Activated CD8-positive, alpha-beta T cell treated with anti-CD3 and anti-CD28 coated beads, Interleukin-2, amount 10 ng/mL, durations not matched to agents 7 days and 5 days (primary cell): ENCODE data around the gene ATP2B3. TPM values are rescaled to one million over a fixed set of nuclear protein-coding genes. Genes with fewer than 3 reads are reported as not detected.

ENCODE experiments used
- ATAC-seq: fragments of 150-1000 bp; cut with Tn5 transposase; one replicate; pipeline ENCODE4 v1.10.0; 2021; ENCODE audit warnings: moderate library complexity
- CTCF ChIA-PET: fragments of 350-600 bp; sonication (Branson Sonifier 250); formaldehyde crosslinking; loops from one replicate; lab custom pipeline; 2021; ENCODE audit warnings: antibody characterized with exemption; lab: Charles Lee
- POLR2A ChIA-PET: fragments of 350-600 bp; sonication (Branson Sonifier 250); formaldehyde crosslinking; loops from one replicate; lab custom pipeline; 2021; ENCODE audit warnings: antibody characterized with exemption; lab: Charles Lee
- DNase-seq: peaks from one replicate; pipeline ENCODE4 v3.0.0-alpha.2; 2020
- H3K27ac Mint-ChIP-seq: one replicate; pipeline ENCODE4 v1.8.0; 2021; ENCODE audit warnings: mild to moderate bottlenecking, mixed read lengths
- H3K27me3 Mint-ChIP-seq: one replicate; pipeline ENCODE4 v1.8.0; 2021; ENCODE audit warnings: low read depth, mixed read lengths
- H3K36me3 Mint-ChIP-seq: one replicate; pipeline ENCODE4 v1.8.0; 2021; ENCODE audit warnings: low read depth, mixed read lengths
- H3K4me1 Mint-ChIP-seq: one replicate; pipeline ENCODE4 v1.8.0; 2021; ENCODE audit warnings: low read depth, mixed read lengths
- H3K4me3 Mint-ChIP-seq: one replicate; pipeline ENCODE4 v1.8.0; 2021; ENCODE audit warnings: mild to moderate bottlenecking, mixed read lengths
- H3K9me3 Mint-ChIP-seq: one replicate; pipeline ENCODE4 v1.8.0; 2022; ENCODE audit warnings: mixed read lengths; ENCODE audit not compliant: insufficient read depth
- total RNA-seq, 2 experiments: library from RNA; stranded (reverse); gene quantifications; one replicate each; pipeline ENCODE4 v1.2.3, GENCODE V29; 2021

Gene ATP2B3
- total RNA-seq, 2 experiments from 2014 or later = not detected

DNA sequence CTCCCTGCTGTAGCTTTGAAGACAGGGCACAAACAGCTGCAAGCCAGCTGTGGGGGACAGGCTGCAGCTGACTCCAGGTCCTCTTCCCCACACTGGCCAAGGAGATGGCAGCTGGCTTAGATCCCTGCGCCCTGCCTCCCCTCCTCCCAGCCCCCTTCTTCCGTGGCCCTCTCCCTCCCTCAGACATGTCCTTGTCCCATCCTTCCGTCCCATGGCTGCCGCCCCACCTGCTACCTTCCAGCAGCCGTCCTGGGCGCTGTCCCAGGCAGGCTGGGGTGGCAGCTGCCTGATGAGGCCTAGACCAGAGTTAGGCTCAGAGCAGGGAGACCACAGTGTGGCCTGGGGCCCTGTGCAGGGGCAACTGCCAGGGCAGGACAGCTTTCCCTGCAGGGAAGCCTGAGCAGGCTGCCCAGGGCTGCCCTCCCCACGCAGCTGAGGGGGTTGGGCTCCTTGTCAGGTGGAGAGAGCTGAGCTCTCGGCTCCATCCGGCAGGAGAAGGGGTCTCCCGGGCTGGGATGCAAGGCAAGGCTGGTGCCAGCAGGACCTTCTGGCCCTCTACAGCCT is 26.0 kb upstream of the ATP2B3 start:
- no peak overlapping the region for H3K4me3 Mint-ChIP-seq
- POLR2A ChIA-PET = no interaction called here

DNA sequence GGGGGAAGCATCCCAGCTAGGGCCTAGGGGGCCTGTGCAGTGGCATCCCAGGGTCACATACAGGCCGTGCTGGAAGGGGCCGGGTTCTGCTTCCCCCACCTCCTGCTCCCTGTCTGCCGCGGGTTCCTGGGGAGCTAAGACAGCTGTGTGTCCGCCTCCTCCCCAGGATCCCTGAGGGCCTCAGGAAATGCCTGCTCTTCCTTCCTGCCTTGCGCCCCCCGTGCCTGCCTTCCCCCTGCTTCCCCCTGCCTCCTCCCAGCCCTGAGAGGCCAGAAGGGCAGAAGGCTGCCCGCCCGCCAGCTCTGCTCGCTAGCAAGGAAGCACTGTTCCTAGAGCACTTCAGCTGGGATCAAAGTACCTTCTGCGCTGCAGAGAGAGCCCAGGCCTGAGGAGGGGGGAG is 25.5 kb upstream of the ATP2B3 start:
- Mint-ChIP-seq H3K4me1 (no peaks in the 10 kb centered on the region), H3K27me3 (peaks cover 3% of the 10 kb centered on the region), H3K36me3 (no peaks in the 10 kb centered on the region), H3K27ac (no peak overlapping the region), H3K9me3 (no peaks in the 10 kb centered on the region), H3K4me3 (no peak overlapping the region)
- CTCF ChIA-PET = interaction anchor here (1.1 to 2.3 kb wide), 3 partner anchors 15 to 31 kb away, joined by 3 to 9 read pairs (median 3); partner anchors contain the start of gene HAUS7
- ATAC-seq = no peak
- no peak for DNase-seq
- POLR2A ChIA-PET = no interaction called here

More for the DNA sequence above, 26.0 kb upstream of the ATP2B3 start:
- no peaks in the 10 kb centered on the region for H3K4me1 Mint-ChIP-seq
- peaks cover 3% of the 10 kb centered on the region for H3K27me3 Mint-ChIP-seq
- no peak overlapping the region for H3K27ac Mint-ChIP-seq
- ATAC-seq (no peak), DNase-seq (no peak)
- CTCF ChIA-PET = interaction anchor here (1.1 to 2.3 kb wide), 3 partner anchors 15 to 30 kb away, joined by 3 to 9 read pairs (median 3); partner anchors contain the start of gene HAUS7
- no peaks in the 10 kb centered on the region for H3K9me3 Mint-ChIP-seq
- H3K36me3 Mint-ChIP-seq = no peaks in the 10 kb centered on the region

- ATAC-seq (no peak), DNase-seq (no peak)
- Mint-ChIP-seq H3K4me1 (no peaks in the 10 kb centered on the region), H3K27me3 (peaks cover 3% of the 10 kb centered on the region), H3K9me3 (no peaks in the 10 kb centered on the region), H3K36me3 (no peaks in the 10 kb centered on the region), H3K4me3 (no peak overlapping the region), H3K27ac (no peak overlapping the region)
- ChIA-PET POLR2A (no interaction called here), CTCF (interaction anchor here (1.2 kb wide), 1 partner anchor 32 kb away, joined by 3 read pairs; no protein-coding TSS in a partner anchor)
Observed at GRCh38 chrX:153492543-153492942, 24.9 kb upstream of the ATP2B3 start.

- Mint-ChIP-seq H3K4me3 (no peak overlapping the region), H3K27ac (no peak overlapping the region), H3K36me3 (no peaks in the 10 kb centered on the region), H3K9me3 (no peaks in the 10 kb centered on the region), H3K4me1 (no peaks in the 10 kb centered on the region), H3K27me3 (peaks cover 3% of the 10 kb centered on the region)
- CTCF ChIA-PET = no interaction called here
- ATAC-seq (no peak), DNase-seq (no peak)
- POLR2A ChIA-PET = no interaction called here
Observed at GRCh38 chrX:153493085-153493484, 24.4 kb upstream of the ATP2B3 start.

GRCh38 chrX:153494061-153494460 is 23.4 kb upstream of the ATP2B3 start:
- Mint-ChIP-seq H3K4me1 (no peaks in the 10 kb centered on the region), H3K27ac (no peak overlapping the region), H3K36me3 (no peaks in the 10 kb centered on the region), H3K4me3 (no peak overlapping the region), H3K9me3 (no peaks in the 10 kb centered on the region), H3K27me3 (peaks cover 3% of the 10 kb centered on the region)
- DNase-seq (no peak), ATAC-seq (no peak)
- POLR2A ChIA-PET = no interaction called here
- CTCF ChIA-PET = no interaction called here

- CTCF ChIA-PET = no interaction called here
- Mint-ChIP-seq H3K27me3 (peaks cover 3% of the 10 kb centered on the region), H3K27ac (no peak within 1 kb of the TSS), H3K9me3 (no peaks in the 10 kb centered on the region), H3K4me1 (no peaks in the 10 kb centered on the region), H3K4me3 (no peak within 1 kb of the TSS), H3K36me3 (no peaks in the 10 kb centered on the region)
- ATAC-seq (no peak), DNase-seq (no peak)
- POLR2A ChIA-PET = no interaction called here
Observed at GRCh38 chrX:153494541-153495361, 22.7 kb upstream of the ATP2B3 start, which contains the start of gene BGN. Gene BGN, plus strand, starts transcription at chrX:153494980. Its CDS starts 9,652 bp downstream, at chrX:153504632.

- H3K9me3 Mint-ChIP-seq = no peaks in the 10 kb centered on the region
- ChIA-PET CTCF (no interaction called here), POLR2A (no interaction called here)
- ATAC-seq (no peak), DNase-seq (no peak)
- no peaks in the 10 kb centered on the region for H3K36me3 Mint-ChIP-seq
- H3K4me3 Mint-ChIP-seq = no peak overlapping the region
- H3K27ac Mint-ChIP-seq = no peak overlapping the region
- H3K4me1 Mint-ChIP-seq = no peaks in the 10 kb centered on the region
- peaks cover 3% of the 10 kb centered on the region for H3K27me3 Mint-ChIP-seq
Observed at GRCh38 chrX:153495362-153495751, 22.1 kb upstream of the ATP2B3 start.

DNA sequence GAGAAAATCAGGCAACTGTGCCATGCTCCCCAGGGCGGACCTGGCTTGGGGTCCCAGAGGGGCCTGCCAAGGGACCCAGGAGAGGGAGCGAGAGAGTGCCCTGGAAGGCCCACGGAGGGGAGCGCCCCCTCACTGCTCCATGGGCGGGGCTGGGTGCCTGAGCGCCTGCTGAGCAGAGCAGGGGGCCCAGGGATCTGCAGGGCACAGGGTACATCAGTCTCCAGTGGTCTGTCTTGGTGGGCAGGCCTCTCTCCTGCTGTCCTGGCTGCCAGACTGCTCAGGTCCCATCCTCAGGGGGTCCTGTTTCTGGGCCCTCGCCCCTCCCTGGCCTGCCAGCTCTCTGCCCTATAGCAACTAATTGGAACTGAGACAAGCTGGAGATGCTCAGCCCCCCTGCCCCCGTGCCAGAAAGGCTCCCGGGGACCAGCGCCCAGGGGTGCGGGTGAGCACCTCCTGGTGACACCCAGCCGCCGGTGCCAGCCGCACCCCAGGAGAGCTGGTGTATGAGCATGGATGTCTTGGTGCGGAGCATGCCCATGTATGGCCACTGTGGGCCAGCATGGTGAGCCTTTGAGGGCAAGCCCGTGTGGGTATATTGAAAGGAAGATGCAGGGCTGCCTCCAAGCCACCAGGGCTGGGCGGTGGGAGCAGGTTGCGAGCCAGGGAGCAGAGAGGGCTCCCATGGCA is 21.4 kb upstream of the ATP2B3 start:
- ChIA-PET POLR2A (no interaction called here), CTCF (no interaction called here)
- Mint-ChIP-seq H3K4me1 (no peaks in the 10 kb centered on the region), H3K4me3 (no peak overlapping the region), H3K36me3 (no peaks in the 10 kb centered on the region), H3K27ac (no peak overlapping the region), H3K9me3 (no peaks in the 10 kb centered on the region), H3K27me3 (peaks cover 3% of the 10 kb centered on the region)
- no peak for ATAC-seq
- DNase-seq = no peak

GRCh38 chrX:153496590-153496959 is 20.9 kb upstream of the ATP2B3 start:
- H3K4me3 Mint-ChIP-seq = no peak overlapping the region
- no peaks in the 10 kb centered on the region for H3K9me3 Mint-ChIP-seq
- POLR2A ChIA-PET = no interaction called here
- no peaks in the 10 kb centered on the region for H3K4me1 Mint-ChIP-seq
- ATAC-seq = no peak
- no peaks in the 10 kb centered on the region for H3K36me3 Mint-ChIP-seq
- CTCF ChIA-PET = no interaction called here
- no peak overlapping the region for H3K27ac Mint-ChIP-seq
- no peak for DNase-seq
- H3K27me3 Mint-ChIP-seq = peaks cover 3% of the 10 kb centered on the region

DNA sequence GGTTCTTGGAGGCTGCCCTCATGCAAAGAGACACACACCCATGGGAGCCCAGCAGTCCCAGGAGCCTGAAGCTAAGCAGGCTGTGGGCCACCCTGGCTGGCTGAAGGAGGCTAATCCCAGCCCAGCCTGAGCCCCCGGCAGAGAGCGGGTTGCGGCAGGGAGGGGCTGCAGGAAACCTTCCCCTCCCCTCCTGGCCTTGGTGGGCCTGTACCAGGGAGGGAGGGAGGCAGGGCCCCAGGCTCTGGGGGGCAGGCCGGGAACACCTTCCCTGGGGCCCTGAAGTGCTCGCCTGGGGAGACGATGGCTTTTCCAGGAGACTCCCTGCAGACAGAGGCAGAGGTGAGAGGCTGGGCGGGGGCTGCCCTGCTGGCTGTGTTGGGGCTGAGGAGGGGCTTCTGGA is 19.0 kb upstream of the ATP2B3 start:
- no peak for ATAC-seq
- no peak overlapping the region for H3K4me3 Mint-ChIP-seq
- no peak overlapping the region for H3K27ac Mint-ChIP-seq
- no peak for DNase-seq
- ChIA-PET CTCF (interaction anchor here (0.9 kb wide), 1 partner anchor 9 kb away, joined by 3 read pairs; no protein-coding TSS in a partner anchor), POLR2A (no interaction called here)
- no peaks in the 10 kb centered on the region for H3K9me3 Mint-ChIP-seq
- H3K36me3 Mint-ChIP-seq = no peaks in the 10 kb centered on the region
- peaks cover 3% of the 10 kb centered on the region for H3K27me3 Mint-ChIP-seq
- H3K4me1 Mint-ChIP-seq = no peaks in the 10 kb centered on the region

DNA sequence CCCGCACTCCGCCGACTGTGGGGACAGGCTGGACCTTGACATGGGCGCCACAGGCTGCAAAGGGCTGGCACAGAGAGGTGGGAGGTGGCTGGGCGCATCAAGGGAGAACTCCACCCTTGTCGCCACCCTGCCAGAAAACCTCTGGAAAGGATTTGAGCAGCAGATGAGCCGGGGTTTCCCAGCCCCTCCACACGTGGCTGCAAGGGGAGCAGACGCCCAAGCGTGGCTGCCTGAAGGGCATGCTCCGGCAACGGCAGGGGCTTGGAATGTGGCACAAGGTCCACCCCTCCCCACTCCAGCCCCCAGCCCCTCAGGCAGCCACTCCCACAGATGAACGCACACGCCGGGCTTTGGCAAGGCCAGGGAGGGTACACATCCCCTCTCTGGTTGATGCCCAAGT is 18.1 kb upstream of the ATP2B3 start:
- no peaks in the 10 kb centered on the region for H3K36me3 Mint-ChIP-seq
- peaks cover 3% of the 10 kb centered on the region for H3K27me3 Mint-ChIP-seq
- DNase-seq (no peak), ATAC-seq (no peak)
- H3K4me1 Mint-ChIP-seq = no peaks in the 10 kb centered on the region
- POLR2A ChIA-PET = no interaction called here
- CTCF ChIA-PET = interaction anchor here (0.9 kb wide), 1 partner anchor 8 kb away, joined by 3 read pairs; no protein-coding TSS in a partner anchor
- H3K27ac Mint-ChIP-seq = no peak overlapping the region
- H3K9me3 Mint-ChIP-seq = no peaks in the 10 kb centered on the region
- no peak overlapping the region for H3K4me3 Mint-ChIP-seq

GRCh38 chrX:153499876-153500275 is 17.6 kb upstream of the ATP2B3 start:
- ChIA-PET POLR2A (no interaction called here), CTCF (no interaction called here)
- no peaks in the 10 kb centered on the region for H3K9me3 Mint-ChIP-seq

More at GRCh38 chrX:153499876-153500275, 17.6 kb upstream of the ATP2B3 start:
- Mint-ChIP-seq H3K27me3 (peaks cover 3% of the 10 kb centered on the region), H3K4me3 (no peak overlapping the region), H3K27ac (no peak overlapping the region), H3K4me1 (no peaks in the 10 kb centered on the region), H3K36me3 (no peaks in the 10 kb centered on the region)
- ATAC-seq = no peak
- DNase-seq = no peak
